CMK (cell line): ENCODE data around the gene SAP25.
"Not testable (repeated sequence)": the region's sequence is repeated elsewhere in the genome, so short reads cannot be mapped to it uniquely, and the experiment has no call there.

ENCODE experiments used
- DNase-seq: peaks from one replicate; pipeline ENCODE4 v3.0.0-alpha.2; 2010; ENCODE audit warnings: low read depth

The SAP25 gene

DNA sequence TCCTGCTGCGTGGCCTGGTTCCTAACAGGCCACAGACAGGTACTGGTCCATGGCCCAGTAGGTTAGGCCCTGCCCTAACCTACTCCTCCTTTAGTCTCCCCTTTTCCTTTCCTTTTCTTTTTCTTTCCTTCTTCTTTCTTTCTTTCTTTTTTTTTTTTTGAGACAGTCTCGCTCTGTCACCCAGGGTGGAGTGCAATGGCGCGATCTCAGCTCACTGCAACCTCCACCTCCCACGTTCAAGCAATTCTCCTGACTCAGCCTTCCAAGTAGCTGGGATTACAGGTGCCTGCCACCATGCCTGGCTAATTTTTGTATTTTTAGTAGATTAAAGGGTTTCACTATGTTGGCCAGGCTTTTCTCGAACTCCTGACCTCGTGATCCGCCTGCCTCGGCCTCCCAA lies 37.7 kb downstream of the SAP25 start:
- not testable (repeated sequence) for DNase-seq

DNA sequence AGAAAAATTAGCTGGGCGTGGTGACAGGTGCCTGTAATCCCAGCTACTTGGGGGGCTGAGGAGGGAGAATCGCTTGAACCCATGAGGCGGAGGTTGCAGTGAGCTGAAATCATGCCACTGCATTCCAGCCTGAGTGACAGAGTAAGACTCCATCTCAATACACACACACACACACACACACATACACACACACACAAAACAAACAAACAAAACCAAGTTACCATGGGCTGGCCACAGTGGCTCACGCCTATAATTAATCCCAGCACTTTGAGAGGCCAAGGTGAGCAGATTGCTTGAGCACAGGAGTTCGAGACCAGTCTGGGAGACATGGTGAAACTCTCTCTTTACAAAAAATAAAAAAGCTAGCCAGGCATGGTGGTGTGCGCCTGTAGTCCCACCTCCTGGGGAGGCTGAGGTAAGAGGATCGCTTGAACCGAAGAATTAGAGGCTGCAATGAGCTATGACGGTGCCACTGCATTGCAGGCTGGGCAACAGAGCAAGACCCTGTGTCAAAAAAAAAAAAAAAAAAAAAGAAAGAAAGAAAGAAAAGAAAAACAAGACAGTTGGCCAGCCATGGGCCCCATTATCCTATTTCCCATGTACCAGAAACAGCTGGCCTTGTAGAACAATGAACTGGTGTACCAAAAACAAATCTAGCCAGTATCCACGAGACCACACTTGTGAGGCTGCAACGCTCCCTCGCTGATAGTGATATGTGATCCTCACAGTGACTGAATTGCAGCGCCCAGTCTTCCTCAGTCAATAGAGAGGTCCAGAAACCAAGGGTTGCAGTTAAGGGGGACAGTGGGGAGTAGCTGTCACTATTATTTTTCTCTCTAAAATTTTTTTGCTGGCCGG lies 41.3 kb downstream of the SAP25 start:
- no peak for DNase-seq

DNA sequence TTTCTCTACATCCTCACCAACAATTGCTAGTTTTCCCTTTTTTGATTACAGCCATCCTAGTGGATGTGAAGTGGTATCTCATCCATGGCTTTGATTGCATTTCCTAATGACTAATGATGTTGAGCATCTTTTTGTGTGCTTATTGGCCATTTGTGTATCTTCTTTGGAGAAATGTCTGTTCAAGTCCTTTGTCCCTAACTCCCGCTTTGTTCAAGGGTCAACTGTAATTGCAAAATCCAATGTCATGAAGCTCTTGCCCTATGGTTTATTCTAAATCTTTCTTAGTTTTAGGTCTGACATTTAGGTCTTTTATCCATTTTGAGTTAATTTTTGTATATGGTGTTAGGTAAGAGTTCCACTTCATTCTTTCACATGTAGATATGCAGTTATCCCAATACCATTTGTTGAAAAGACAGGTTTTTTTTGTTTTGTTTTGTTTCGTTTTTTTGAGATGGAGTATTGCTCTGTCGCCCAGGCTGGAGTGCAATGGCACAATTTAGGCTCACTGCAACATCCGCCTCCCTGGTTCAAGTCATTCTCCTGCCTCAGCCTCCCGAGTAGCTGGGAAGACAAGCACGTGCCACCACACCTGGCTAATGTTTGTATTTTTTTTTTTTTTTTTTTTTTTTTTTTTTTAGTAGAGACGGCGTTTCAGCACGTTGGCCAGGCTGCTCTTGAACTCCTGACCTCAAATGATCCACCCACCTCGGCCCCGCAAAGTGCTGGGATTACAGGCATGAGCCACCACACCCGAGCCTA lies 45.4 kb downstream of the SAP25 start:
- not testable (repeated sequence) for DNase-seq

DNA sequence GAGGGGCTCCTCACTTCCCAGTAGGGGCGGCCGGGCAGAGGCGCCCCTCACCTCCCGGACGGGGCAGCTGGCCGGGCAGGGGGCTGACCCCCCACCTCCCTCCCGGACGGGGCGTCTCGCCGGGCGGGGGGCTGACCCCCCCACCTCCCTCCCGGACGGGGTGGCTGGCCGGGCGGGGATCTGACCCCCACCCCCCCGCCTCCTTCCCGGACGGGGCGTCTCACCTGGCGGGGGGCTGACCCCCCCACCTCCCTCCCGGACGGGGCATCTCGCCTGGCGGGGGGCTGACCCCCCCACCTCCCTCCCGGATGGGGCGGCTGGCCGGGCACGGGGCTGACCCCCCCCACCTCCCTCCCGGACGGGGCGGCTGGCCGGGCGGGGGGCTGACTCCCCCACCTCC lies 50.5 kb downstream of the SAP25 start:
- DNase-seq = not testable (repeated sequence)
